ENCODE data around the gene C1QTNF1. TPM values are rescaled to one million over a fixed set of nuclear protein-coding genes. Genes with fewer than 3 reads are reported as not detected.

Gene C1QTNF1
- total and polyA plus RNA-seq, 9 of the 15 experiments (the other 6 are each of a cell fraction or from before 2014, with no cell fraction given), result 0.09 TPM; not detected in 8

GRCh38 chr17:79071161-79071740, 47.3 kb downstream of the C1QTNF1 start (continued):
- TF ChIP-seq CCAR2 (IDR thresholded peaks at IDR 0.05; ENCODE audit: low read depth, low read length) (no peak), ZC3H4 (CRISPR knock-in tag; IDR thresholded peaks at IDR 0.05; ENCODE audit: borderline replicate concordance) (no peak), PRMT5 (CRISPR knock-in tag; IDR thresholded peaks at IDR 0.05) (no peak)

- DNase-seq (ENCODE audit: extremely low read depth in 1 of 4, low spot score in 3 of 4), result peak in 1 of 4 experiments; percentile 2
- H3K79me2 ChIP-seq (ENCODE audit: control insufficient read depth, insufficient read depth, low read length), result peaks cover 11% of the 10 kb centered on the region; the same call in 2 of the 3 replicates
- no peak overlapping the region for H3K27ac ChIP-seq (ENCODE audit: extremely low read depth, low read depth, low read length)
- in situ Hi-C loops (cut with MboI), result loop anchor here (25.0 kb wide), 1 partner anchor 315 kb away; no protein-coding TSS in a partner anchor
- POLR2A ChIA-PET, result interaction anchor here (0.6 to 1.1 kb wide), 3 partner anchors 10 to 338 kb away, joined by 4 read pairs; no protein-coding TSS in a partner anchor
- H3K27me3 ChIP-seq (ENCODE audit: control insufficient read depth in 2 of 2, insufficient read depth in 2 of 2, low read length in 2 of 2), result peaks cover 17% of the 10 kb centered on the region in 2 experiments; a peak in 4 of 5 replicates
- ATAC-seq, result no peak
- peaks cover 8 to 14% of the 10 kb centered on the region in 2 experiments; a peak in 4 of 5 replicates for H3K4me1 ChIP-seq (replicated peaks in 1 of 2; ENCODE audit: control insufficient read depth in 2 of 2, insufficient read depth in 2 of 2, low read length in 2 of 2)
- H3K4me2 ChIP-seq (ENCODE audit: insufficient read depth, low read length), result no peak overlapping the region
- peak overlapping the region in 1 of 2 experiments; percentile 48; a peak in 1 of 4 replicates for H3K9ac ChIP-seq (ENCODE audit: insufficient read depth in 1 of 2, low read depth in 2 of 2, low read length in 2 of 2)
- no TSS peak for BruUV-seq (replicated peaks)
- FAIRE-seq, result no peak
- no peaks in the 10 kb centered on the region for H4K20me1 ChIP-seq (replicated peaks; ENCODE audit: control insufficient read depth, insufficient read depth, low read length)
- no peak overlapping the region for H3K4me3 ChIP-seq
- peaks cover 3% of the 10 kb centered on the region; the same call in 1 of the 3 replicates for H3K36me3 ChIP-seq (ENCODE audit: control insufficient read depth, insufficient read depth, low read length)
- WGBS (ENCODE audit: insufficient coverage, low coverage, missing lambda C conversion rate), result 44% methylated on average over 10 of the region's 10 CpGs
- CTCF ChIA-PET (ENCODE audit: low intra/inter-chr PET ratio), result no interaction called here
- TF ChIP-seq ETV6 (IDR thresholded peaks at IDR 0.05; ENCODE audit: borderline replicate concordance in 1 of 2, low read depth in 2 of 2, low read length in 1 of 2) (no peak), ETV6 (CRISPR knock-in tag; IDR thresholded peaks at IDR 0.05; ENCODE audit: borderline replicate concordance) (no peak), GABPA (tag; conservative IDR thresholded peaks at IDR 0.05; ENCODE audit: low read depth) (no peak), HNRNPK (IDR thresholded peaks at IDR 0.05; ENCODE audit: low read depth, low read length, poor library complexity, severe bottlenecking) (no peak), ZNF121 (CRISPR knock-in tag; conservative IDR thresholded peaks at IDR 0.05) (no peak), ZNF175 (CRISPR knock-in tag; IDR thresholded peaks at IDR 0.05; ENCODE audit: low read depth) (no peak)
- no peaks in the 10 kb centered on the region for H3K9me3 ChIP-seq (replicated peaks; ENCODE audit: control insufficient read depth, insufficient read depth, low read depth, low read length)
- H3K9me1 ChIP-seq (ENCODE audit: control insufficient read depth, insufficient read depth, low read length), result no peaks in the 10 kb centered on the region
- intact Hi-C loops (cut with micrococcal nuclease), result no loop called here
- H2AFZ ChIP-seq (ENCODE audit: low read depth, low read length), result no peak overlapping the region
Measured at GRCh38 chr17:79072544-79072943, 48.6 kb downstream of the C1QTNF1 start.

Measured in K562 (cell line).